ENCODE results near the gene IFT43. TPM values are rescaled to one million over a fixed set of nuclear protein-coding genes. Genes with fewer than 3 reads are reported as not detected.
A peak's percentile ranks its signal among the peaks of the same experiment; 100 is the strongest.

The IFT43 gene
- polyA plus RNA-seq, 3 donors, result 10.3 to 12.4 (median 10.5) TPM

GRCh38 chr14:75978249-75978731 is 7.3 kb upstream of the IFT43 start:
- Histone ChIP-seq H3K36me3 (replicated peaks in 1 of 2; ENCODE audit: control insufficient read depth in 1 of 2, insufficient read depth in 2 of 2, low read length in 2 of 2) (no peaks in the 10 kb centered on the region), H2AFZ (ENCODE audit: insufficient read depth, low read depth, low read length, poor library complexity, severe bottlenecking) (no peak overlapping the region), H3K4me1 (ENCODE audit: control insufficient read depth in 1 of 2, insufficient read depth in 2 of 2, low read length in 2 of 2) (peaks cover 17 to 20% of the 10 kb centered on the region in 2 donors), H3K4me3 (replicated peaks in 1 of 3; ENCODE audit: low read depth in 2 of 3, low read length in 3 of 3) (no peak overlapping the region), H3K4me2 (replicated peaks; ENCODE audit: extremely low read depth, low read length, poor library complexity, severe bottlenecking) (no peak overlapping the region), H3K9ac (ENCODE audit: insufficient read depth, low read length, poor library complexity, severe bottlenecking) (no peak overlapping the region), H4K20me1 (ENCODE audit: insufficient read depth, low read length) (no peaks in the 10 kb centered on the region), H3K27me3 (ENCODE audit: control insufficient read depth in 2 of 2, insufficient read depth in 2 of 2, low read length in 2 of 2) (peaks cover 0 to 7% of the 10 kb centered on the region in 2 donors), H3K27ac (ENCODE audit: low read depth in 1 of 2, low read length in 2 of 2) (no peak overlapping the region), H3K79me2 (ENCODE audit: insufficient read depth, low read length) (no peaks in the 10 kb centered on the region), H3K9me3 (replicated peaks in 1 of 2; ENCODE audit: control insufficient read depth in 1 of 2, insufficient read depth in 1 of 2, low read length in 2 of 2) (no peaks in the 10 kb centered on the region)
- TF ChIP-seq CTCF (IDR thresholded peaks at IDR 0.05), result no peak
- WGBS (ENCODE audit: insufficient coverage), result 19% methylated on average over 4 of the region's 10 CpGs
- Mint-ChIP-seq H3K27me3 (ENCODE audit: low read depth in 3 of 3) (peaks cover 9 to 32% (median 14%) of the 10 kb centered on the region in 3 donors), H3K9me3 (no peaks in the 10 kb centered on the region), H3K4me3 (no peak overlapping the region), H3K27ac (no peak overlapping the region), H3K4me1 (peaks cover 33% of the 10 kb centered on the region), H3K36me3 (peaks cover 0 to 1% of the 10 kb centered on the region in 2 donors)
- intact Hi-C loops (cut with micrococcal nuclease), result no loop called here
- DNase-seq, result no peak

DNA sequence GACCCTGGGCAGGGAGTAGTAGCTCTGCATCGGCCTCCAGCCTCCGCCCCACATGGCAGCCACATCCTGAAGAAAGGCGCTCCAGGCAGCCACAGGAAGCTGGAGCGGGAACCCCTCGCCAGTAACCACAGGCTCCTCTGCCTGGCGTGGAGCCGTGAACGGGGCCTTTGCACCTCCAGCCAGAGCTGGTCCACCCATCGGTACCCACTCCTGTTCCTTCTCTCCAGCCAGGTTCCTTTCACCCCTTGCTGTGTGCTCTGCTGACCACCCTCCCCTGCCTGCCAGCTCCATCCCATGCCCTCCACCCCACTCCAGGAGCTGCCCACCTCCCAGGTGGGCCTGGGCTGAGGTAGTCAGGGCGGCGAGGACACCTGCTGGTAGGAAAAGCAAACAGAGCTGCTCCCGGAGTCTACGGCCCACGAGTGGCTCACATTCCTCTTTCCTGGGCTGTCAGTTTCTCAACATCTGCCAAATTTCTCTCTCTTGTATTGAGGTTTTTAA is 6.4 kb upstream of the IFT43 start:
- H3K79me2 ChIP-seq (ENCODE audit: insufficient read depth, low read length), result no peaks in the 10 kb centered on the region
- no peak overlapping the region for H3K4me3 ChIP-seq (replicated peaks in 1 of 3; ENCODE audit: low read depth in 2 of 3, low read length in 3 of 3)
- WGBS (ENCODE audit: insufficient coverage), result 18% methylated on average over 10 of the region's 14 CpGs
- H3K4me1 ChIP-seq (ENCODE audit: control insufficient read depth in 1 of 2, insufficient read depth in 2 of 2, low read length in 2 of 2), result peaks cover 17 to 20% of the 10 kb centered on the region in 2 donors
- peaks cover 0 to 11% of the 10 kb centered on the region in 2 donors for H3K27me3 ChIP-seq (ENCODE audit: control insufficient read depth in 2 of 2, insufficient read depth in 2 of 2, low read length in 2 of 2)
- H3K9me3 ChIP-seq (replicated peaks in 1 of 2; ENCODE audit: control insufficient read depth in 1 of 2, insufficient read depth in 1 of 2, low read length in 2 of 2), result no peaks in the 10 kb centered on the region
- no peak overlapping the region for H3K27ac Mint-ChIP-seq
- H3K4me2 ChIP-seq (replicated peaks; ENCODE audit: extremely low read depth, low read length, poor library complexity, severe bottlenecking), result no peak overlapping the region
- no peak overlapping the region for H3K9ac ChIP-seq (ENCODE audit: insufficient read depth, low read length, poor library complexity, severe bottlenecking)
- peaks cover 0 to 1% of the 10 kb centered on the region in 2 donors for H3K36me3 Mint-ChIP-seq
- intact Hi-C loops (cut with micrococcal nuclease), result no loop called here
- peak overlapping the region; percentile 5 for H2AFZ ChIP-seq (ENCODE audit: insufficient read depth, low read depth, low read length, poor library complexity, severe bottlenecking)
- no peaks in the 10 kb centered on the region for H4K20me1 ChIP-seq (ENCODE audit: insufficient read depth, low read length)
- H3K27me3 Mint-ChIP-seq (ENCODE audit: low read depth in 3 of 3), result peaks cover 15 to 39% (median 19%) of the 10 kb centered on the region in 3 donors
- no peaks in the 10 kb centered on the region for H3K36me3 ChIP-seq (replicated peaks in 1 of 2; ENCODE audit: control insufficient read depth in 1 of 2, insufficient read depth in 2 of 2, low read length in 2 of 2)
- peaks cover 33% of the 10 kb centered on the region for H3K4me1 Mint-ChIP-seq
- H3K27ac ChIP-seq (ENCODE audit: low read depth in 1 of 2, low read length in 2 of 2), result no peak overlapping the region
- peak; percentile 37 for TF ChIP-seq CTCF (IDR thresholded peaks at IDR 0.05)
- H3K9me3 Mint-ChIP-seq, result peaks cover 0 to 2% (median 0%) of the 10 kb centered on the region in 7 donors
- DNase-seq, result no peak
- no peak overlapping the region for H3K4me3 Mint-ChIP-seq
